GM21381 (cell line): ENCODE data around the gene COMT.

ENCODE experiments used
- ATAC-seq: cut with Tn5 transposase; IDR thresholded peaks from one replicate; pipeline ENCODE4 v1.9.1; 2021; ENCODE audit warnings: mild to moderate bottlenecking, moderate library complexity; ENCODE audit not compliant: unreplicated experiment

The COMT gene

GRCh38 chr22:19955241-19956128 lies 13.9 kb downstream of the COMT start:
- no peak for ATAC-seq

GRCh38 chr22:19957445-19957844 lies 15.9 kb downstream of the COMT start:
- no peak for ATAC-seq

DNA sequence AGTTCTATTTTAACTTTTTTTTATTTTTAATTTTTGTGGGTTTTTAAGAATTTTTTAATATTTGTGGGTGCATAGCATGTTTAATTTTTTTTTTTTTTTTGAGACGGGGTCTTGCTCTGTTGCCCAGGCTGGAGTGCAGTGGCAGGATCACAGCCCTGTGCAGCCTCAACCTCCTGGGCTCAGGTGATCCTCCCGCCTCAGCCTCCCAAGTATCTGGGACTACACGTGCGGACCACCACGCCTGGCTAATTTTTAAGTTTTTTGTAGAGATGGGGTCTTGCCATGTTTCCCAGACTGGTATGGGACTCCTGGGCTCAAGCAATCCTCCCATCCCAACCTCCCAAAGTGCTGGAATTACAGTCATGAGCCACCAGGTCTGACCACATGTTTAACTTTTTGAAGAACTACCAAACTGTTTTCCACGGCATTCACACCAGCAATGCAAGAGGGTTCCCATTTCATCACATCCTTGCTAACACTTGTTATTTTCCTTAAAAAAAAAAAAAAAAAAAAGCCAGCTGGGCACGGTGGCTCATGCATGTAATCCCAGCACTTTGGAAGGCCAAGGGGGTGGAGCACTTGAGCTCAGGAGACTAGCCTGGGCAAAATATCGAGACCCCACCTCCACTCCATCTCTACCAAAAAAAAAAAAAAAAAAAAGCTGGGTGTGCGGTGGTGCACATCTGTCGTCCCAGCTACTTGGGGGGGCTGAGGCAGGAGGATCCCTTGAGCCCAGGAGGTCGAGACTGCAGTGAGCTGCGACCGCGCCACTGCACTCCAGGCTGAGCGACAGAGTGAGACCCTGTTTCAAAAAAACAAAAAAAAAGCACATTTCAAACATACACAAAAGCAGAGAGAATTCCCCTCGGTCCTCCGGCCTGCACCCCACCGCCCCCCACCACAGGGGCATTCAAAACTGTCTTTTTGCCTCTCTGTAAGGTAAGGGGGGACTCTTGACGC lies 16.8 kb downstream of the COMT start:
- ATAC-seq, result no peak

DNA sequence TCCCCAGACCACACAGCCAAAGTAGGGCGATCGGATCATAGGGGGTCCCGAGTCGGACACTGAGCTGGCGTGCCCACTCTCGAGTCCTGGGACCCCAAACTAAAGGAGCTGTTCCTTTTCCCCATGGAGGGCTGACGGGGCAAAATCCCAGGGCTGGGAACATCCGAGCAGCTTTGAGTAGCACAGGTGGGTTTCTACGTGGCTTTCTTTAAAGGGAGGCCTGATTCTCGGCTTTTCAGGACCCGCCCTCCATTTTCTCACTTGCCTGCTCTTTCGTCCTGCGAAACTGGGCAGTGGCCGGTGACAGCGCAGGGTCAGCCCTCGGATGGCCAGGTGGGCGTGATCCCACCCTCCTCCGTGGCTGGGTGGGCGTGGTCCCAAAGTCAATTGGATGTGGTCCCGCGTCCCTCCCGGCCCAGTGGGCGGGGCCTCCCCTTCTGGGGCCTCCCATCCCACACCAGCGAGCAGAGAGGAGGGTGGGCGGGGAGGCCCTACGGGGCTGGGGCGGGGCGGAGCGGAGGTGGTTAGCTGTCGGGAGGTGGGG lies 17.5 kb downstream of the COMT start:
- ATAC-seq, result no peak

DNA sequence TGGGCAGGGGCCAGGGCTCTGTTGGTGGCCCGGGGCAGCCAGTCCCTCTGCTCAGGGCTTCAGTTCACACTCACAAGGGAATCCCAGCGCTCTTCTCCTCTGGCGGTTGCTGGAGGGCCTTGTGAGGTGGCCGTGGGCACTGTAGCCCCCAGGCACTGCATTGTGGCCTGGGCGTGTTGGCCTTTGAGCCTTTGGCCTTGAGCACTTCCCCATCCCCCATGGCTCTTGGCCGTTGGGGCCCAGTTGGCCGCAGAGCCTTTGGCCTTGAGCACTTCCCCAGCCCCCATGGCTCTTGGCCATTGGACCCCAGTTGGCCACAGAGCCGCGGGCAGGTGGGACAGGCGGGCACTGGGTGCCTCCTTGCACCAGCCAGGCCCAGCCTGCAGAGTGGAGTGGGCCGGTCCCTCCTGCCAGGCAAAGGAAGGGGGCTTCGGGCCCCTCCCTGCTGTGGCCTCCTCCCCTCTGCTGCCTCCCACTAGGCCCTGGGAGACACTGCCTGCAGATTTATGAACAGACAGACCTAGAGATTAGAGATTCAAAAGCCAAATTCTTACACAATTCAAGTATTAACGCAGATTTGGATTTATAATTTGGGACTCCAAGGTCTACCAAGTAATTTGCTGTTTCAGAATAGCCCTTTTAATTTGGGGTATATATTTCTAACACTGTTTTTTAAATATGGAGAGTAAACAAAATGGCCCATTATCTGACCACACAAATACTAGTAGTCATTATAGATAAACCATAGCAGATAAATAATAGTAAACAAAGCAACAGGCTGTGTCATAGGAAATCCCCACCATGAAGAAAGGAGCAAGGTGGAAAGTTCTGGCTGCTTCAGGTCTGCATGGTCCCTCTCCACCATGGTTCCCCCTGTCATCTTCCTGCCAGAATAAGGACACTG lies 18.3 kb downstream of the COMT start:
- ATAC-seq, result no peak

- no peak for ATAC-seq
These were observed 19.1 kb downstream of the COMT start for GRCh38 chr22:19960491-19961200.

DNA sequence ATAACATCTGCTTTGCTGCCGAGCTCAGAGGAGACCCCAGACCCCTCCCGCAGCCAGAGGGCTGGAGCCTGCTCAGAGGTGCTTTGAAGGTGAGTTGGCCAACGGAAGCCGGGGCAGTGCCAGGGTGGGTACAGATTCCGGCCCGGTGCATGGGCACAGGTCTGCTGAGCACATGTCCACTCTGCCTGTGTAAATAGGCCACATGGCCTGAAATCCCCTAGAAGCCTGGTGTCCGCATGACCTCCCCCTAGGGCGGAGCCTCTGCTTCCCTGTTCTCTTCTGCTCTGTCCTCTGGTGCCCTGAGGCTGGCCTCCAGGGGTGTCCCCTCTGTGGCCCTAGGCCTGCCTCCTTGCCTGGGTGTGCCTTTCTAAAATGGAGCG lies 19.6 kb downstream of the COMT start:
- ATAC-seq, result no peak

GRCh38 chr22:19961868-19962245 lies 20.3 kb downstream of the COMT start:
- no peak for ATAC-seq

- ATAC-seq, result no peak
These were observed 20.8 kb downstream of the COMT start for GRCh38 chr22:19962246-19962908.

DNA sequence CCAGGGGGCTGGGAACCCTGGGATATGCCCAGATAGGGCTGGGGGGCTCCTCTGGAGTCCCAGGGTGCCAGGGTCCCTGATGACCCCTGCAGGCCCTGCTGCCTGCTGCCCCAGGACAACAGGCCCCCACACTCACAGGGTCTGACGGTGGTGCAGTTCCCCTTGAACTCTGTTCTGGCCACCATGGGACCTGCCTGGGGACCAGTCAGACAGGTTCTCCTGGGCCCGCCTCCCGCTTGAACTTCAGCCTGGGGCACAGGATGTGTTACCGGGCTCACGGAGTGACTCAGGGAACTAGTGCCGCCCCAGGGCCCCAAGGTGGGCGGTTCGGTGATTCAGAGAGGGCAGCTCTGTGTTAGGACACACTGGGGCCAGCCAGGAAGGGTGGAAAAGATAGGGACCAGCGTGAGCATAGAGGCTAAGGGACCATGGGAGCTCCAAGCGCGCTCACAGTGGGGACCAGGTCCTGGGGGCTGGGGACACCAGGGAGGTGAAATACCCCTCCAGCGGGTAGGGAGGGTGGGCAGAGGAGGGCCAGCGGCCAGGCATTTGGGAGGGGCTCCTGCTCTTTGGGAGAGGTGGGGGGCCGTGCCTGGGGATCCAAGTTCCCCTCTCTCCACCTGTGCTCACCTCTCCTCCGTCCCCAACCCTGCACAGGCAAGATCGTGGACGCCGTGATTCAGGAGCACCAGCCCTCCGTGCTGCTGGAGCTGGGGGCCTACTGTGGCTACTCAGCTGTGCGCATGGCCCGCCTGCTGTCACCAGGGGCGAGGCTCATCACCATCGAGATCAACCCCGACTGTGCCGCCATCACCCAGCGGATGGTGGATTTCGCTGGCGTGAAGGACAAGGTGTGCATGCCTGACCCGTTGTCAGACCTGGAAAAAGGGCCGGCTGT lies 21.6 kb downstream of the COMT start:
- no peak for ATAC-seq

GRCh38 chr22:19963863-19964642 lies 22.5 kb downstream of the COMT start:
- no peak for ATAC-seq

DNA sequence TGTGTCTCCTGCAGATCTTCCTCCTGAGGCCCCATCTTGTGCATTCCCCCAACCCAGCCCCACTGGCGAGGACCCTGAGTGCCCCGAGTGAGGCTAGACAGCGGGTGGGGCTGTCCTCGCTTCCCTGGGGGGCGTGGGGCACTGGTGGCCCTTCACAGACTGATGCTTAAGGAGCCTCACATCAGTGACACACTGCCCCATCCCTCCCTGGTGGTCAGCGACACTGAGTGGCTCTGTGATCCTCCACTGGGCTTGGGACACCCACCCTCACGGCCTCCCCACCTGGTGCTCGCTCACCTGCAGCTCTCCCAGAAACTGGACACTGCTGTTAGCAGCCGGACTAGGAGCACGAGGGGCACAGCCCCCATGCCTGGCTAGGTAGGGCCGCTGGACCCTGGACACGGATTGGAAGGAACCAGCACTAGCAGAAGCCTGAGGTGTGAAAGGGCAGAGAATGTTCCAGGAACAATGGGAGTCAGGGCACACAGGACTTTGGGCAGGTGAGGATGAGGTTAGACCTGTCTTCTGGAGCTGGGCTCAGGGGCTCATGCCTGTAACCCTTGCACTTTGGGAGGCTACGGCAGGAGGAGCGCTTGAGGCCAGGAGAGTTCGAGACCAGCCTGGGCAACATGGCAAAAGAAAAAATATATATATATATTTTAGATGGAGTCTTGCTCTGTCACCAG lies 23.3 kb downstream of the COMT start:
- no peak for ATAC-seq

DNA sequence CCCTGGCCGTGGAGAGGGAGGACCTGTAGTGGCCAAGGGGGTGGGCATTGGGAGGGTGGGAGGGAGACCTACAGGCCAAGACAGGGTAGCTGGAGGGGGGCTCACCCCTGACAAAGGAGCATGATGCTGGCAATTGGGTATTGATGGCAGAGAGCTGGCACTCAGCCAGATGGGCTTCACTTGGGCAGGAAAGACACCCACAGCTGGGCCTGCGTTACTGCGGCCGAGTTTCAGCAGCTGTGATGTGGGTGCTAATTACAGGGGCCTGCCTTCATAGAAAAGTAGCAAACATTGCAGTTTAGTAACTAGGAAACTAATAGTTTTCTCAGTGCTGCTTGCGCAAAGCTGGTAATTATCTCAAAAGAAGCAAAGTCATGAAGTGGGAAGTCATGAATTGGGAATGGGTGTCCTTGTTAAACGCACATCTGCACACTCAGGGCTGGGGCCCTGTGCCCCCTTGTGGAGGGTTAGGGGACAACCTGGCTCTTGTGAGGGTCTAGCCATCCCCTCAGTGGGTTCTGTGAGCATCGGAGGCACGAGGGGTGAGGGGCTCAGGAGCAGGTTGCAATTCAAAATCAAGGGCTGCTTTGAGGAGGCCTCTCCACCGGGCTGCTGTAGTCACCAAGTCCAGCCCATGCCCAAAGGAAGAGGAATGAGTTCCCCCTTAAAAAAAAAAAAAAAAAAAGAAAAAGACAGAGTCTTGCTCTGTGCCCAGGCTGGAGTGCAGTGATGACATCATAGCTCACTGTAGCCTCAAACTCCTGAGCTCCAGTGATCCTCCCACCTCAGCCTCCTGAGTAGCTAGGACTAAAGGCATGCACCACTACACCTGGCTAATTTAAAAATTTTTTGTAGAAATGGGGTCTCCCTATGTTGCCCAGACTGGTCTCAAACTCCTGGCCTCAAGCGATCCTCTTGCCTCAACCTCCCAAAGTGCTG lies 24.5 kb downstream of the COMT start:
- no peak for ATAC-seq

DNA sequence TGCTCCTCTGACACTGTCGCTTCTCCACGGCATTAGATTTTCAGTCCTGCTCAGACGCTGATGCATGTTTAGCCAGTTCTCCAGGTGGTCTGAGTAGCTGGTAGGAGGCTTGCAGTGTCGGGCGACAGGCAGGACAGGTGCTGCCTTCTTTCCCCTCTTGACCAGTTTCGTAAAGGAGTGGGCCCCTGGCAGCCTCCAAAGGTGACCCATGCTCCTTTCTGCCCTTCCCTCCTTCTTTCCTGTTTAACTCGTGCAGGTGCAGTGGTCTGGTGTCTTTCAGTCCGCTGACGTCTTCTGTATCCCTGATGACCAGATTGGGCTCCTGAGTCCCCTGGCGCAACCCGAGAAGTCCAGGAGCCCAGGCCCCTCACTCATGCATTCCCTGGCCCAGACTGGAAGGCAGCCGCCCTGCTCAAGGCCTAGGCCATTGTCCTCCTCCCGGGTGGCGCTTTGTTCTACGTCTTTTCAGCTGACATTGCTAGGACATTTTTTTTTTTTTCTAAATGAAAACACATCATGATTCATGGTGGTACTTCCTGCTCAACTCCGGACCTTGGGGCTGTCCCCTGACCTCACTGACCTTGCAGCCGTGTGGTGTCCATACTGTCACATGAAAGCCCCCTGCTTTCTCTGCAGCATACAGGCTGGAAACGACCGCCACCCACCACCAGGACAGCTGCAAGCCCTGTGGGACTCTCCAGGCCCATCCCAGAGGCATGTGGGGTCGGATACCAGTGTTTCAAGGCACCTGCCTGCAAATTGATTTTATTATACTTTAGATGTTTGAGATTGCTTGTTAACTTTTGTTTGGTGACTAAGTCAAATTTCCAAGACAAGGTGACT lies 25.6 kb downstream of the COMT start:
- no peak for ATAC-seq

- ATAC-seq, result no peak
These were observed 26.4 kb downstream of the COMT start for GRCh38 chr22:19967850-19968449.
